ENCODE results near the gene SLC38A7. TPM values are rescaled to one million over a fixed set of nuclear protein-coding genes. Genes with fewer than 3 reads are reported as not detected.

SLC38A7 gene
- total RNA-seq, 4 donors from 2014 or later: 9.1 to 15.6 (median 13.1) TPM

DNA sequence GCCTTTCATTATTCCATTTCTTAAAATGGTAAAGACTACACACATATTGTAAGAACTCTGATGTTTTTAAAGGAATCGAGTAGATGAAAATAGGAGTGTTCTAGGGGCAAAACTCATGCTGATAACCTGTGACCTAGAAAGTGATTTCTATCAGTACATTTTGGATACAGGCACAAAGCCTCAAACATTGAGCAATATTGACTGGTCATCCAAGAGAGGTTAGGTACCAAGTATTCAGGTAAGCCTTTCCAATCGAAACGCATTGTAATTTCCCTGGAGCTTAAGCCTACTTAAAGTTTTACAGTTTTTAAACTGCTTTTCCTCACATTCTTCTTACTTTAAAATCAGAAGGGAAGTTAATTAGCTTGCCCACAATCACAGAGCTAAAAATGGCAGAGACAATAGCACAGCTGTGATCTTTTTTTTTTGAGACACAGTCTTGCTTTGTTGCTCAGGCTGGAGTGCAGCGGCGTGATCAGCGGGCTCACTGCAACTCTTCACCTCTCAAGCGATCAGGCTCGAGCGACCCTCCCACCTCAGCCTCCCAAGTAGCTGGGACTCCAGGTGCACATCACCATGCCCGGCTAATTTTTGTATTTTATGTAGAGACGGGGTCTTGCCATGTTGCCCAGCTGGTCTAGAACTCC lies 46.3 kb upstream of the SLC38A7 start:
- intact Hi-C loops (cut with DNase I): no loop called here
- 91 to 94% methylated on average over 8 to 11 of the region's 11 CpGs for WGBS, 2 donors

DNA sequence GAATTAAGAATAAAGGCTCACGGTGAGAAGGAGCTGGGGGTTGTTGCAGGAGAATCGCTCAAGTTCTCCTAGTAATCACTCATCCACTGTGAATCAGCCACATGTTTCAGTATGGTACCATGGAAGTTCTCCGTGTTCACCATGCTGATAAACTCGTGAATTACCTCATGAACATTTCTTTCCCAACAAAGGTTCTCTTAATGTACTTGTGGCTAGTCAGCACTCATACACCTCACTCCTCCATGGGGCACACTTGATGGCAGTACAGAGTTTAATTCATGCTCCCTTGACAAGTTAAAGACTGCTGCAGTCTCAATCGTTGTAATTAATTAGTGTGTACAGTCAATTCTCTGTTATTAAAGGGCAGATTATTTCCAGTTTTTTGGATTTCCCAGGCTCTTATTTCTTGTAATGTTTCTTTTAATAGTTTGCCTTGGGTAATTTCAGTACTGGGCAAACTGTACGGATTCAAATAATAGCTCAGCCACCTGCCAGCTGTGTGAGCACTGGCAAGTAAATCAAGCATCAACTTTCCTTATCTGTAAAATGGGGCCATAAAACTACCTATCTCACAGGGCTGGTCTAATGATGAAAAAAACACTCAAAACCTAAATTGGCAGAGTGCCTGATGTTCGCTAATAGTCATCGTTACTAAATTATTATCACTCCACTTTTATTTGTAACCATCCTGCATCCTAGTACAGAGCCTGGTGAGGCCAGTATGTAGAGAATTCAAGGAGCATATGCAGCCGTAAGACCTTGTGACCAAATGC lies 43.4 kb upstream of the SLC38A7 start:
- TF ChIP-seq POLR2A (IDR thresholded peaks at IDR 0.05): no peak
- TF ChIP-seq, protein P1, sequence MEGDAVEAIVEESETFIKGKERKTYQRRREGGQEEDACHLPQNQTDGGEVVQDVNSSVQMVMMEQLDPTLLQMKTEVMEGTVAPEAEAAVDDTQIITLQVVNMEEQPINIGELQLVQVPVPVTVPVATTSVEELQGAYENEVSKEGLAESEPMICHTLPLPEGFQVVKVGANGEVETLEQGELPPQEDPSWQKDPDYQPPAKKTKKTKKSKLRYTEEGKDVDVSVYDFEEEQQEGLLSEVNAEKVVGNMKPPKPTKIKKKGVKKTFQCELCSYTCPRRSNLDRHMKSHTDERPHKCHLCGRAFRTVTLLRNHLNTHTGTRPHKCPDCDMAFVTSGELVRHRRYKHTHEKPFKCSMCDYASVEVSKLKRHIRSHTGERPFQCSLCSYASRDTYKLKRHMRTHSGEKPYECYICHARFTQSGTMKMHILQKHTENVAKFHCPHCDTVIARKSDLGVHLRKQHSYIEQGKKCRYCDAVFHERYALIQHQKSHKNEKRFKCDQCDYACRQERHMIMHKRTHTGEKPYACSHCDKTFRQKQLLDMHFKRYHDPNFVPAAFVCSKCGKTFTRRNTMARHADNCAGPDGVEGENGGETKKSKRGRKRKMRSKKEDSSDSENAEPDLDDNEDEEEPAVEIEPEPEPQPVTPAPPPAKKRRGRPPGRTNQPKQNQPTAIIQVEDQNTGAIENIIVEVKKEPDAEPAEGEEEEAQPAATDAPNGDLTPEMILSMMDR (IDR thresholded peaks at IDR 0.05): no peak
- Histone ChIP-seq H3K36me3 (peaks cover 0 to 58% (median 0%) of the 10 kb centered on the region in 3 donors), H3K4me1 (peaks cover 8 to 15% (median 8%) of the 10 kb centered on the region in 3 donors), H3K9me3 (no peaks in the 10 kb centered on the region), H3K27ac (no peak overlapping the region), H3K4me3 (no peak overlapping the region), H3K27me3 (no peaks in the 10 kb centered on the region)
- 83 to 87% methylated on average over 9 of the region's 9 CpGs for WGBS, 2 donors
- intact Hi-C loops (cut with DNase I): no loop called here
- no peak for DNase-seq

More for the DNA sequence above, 46.3 kb upstream of the SLC38A7 start:
- TF ChIP-seq, protein P1 (IDR thresholded peaks at IDR 0.05): no peak
- no peak for TF ChIP-seq POLR2A (IDR thresholded peaks at IDR 0.05)
- Histone ChIP-seq H3K9me3 (no peaks in the 10 kb centered on the region), H3K4me1 (peaks cover 15 to 38% (median 18%) of the 10 kb centered on the region in 3 donors), H3K27ac (no peak overlapping the region), H3K36me3 (peaks cover 0 to 31% (median 0%) of the 10 kb centered on the region in 3 donors), H3K27me3 (no peaks in the 10 kb centered on the region), H3K4me3 (no peak overlapping the region)
- DNase-seq: no peak

DNA sequence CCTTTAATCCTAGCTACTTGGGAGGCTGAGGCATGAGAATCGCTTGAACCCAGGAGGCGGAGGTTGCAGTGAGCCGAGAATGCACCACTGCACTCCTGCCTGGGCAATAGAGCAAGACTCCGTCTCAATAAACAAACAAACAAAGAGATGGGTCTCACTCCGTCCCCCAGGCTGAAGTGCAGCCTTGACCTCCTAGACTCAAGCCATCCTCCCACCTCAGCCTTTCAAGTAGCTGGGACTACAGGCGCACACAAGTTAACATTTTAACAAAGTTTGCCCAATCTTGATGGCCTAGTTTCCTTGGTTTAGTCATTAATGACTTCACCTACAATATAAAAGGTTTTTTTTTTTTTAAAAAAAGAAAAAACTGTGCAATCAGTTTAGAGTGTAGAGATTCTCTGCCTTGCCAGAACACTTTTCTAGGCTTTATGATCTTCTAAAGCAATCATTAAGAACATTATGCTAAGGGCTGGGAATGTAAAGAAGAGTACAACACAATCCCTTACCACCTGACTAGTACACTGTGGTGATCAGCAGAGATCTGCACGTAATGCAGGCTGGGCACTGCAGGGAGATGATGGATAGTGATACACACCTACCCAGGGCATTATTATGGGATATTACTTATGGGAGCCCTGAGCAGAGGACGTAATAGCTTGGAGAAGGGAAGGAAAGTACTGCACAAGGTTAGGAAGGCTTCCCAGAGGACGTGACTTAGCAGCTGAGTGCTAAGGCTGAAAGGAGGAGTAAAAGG lies 42.6 kb upstream of the SLC38A7 start:
- DNase-seq: no peak
- Histone ChIP-seq H3K4me1 (peaks cover 3 to 7% (median 4%) of the 10 kb centered on the region in 3 donors), H3K9me3 (no peaks in the 10 kb centered on the region), H3K27me3 (no peaks in the 10 kb centered on the region), H3K4me3 (no peak overlapping the region), H3K27ac (no peak overlapping the region), H3K36me3 (peaks cover 0 to 66% (median 3%) of the 10 kb centered on the region in 3 donors)
- TF ChIP-seq, protein P1 (IDR thresholded peaks at IDR 0.05): no peak
- TF ChIP-seq POLR2A (IDR thresholded peaks at IDR 0.05): no peak
- intact Hi-C loops (cut with DNase I): no loop called here
- WGBS, 2 donors: 72 to 82% methylated on average over 7 to 9 of the region's 9 CpGs

DNA sequence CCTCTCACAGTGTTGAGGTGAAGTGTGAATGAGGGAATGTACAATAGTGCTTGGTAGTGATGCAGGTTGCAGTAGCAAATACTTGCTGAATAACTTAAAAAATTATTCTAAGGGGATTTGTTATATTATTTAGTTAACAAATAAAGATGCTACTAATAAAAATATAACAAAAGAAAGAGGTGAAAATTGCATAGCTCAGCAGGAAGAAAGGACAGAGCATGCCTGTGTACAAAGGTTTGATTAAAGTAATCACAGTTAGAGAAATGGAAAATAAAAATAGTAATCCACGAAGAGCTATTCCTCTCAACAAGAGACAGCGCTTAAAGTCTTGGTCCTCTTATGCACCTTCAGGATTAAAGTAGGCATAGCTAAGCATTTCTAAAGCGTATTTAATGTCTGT lies 38.5 kb upstream of the SLC38A7 start:
- 30 to 73% methylated on average over 3 of the region's 3 CpGs for whole genome bisulfite sequencing, 2 donors
- peaks cover 0 to 94% (median 14%) of the 10 kb centered on the region in 3 donors for H3K36me3 ChIP-seq
- DNase-seq: no peak

More for the DNA sequence above, 38.5 kb upstream of the SLC38A7 start:
- H3K9me3 ChIP-seq: no peaks in the 10 kb centered on the region
- intact Hi-C loops (cut with DNase I): no loop called here
- H3K4me1 ChIP-seq: no peaks in the 10 kb centered on the region
- H3K27me3 ChIP-seq: no peaks in the 10 kb centered on the region
- TF ChIP-seq, protein P1 (IDR thresholded peaks at IDR 0.05): no peak
- no peak for TF ChIP-seq POLR2A (IDR thresholded peaks at IDR 0.05)
- no peak overlapping the region for H3K4me3 ChIP-seq
- no peak overlapping the region for H3K27ac ChIP-seq
